GM12875 (cell line): ENCODE measurements around the gene DUXB.

ENCODE experiments used
- H3K4me3 ChIP-seq: one replicate; pipeline ENCODE4 v1.5.1; 2011; ENCODE audit warnings: low read depth, low read length, control low read depth
- TF ChIP-seq, protein P1 (sequence below): IDR thresholded peaks from 2 replicates; pipeline ENCODE4 v1.5.1; 2011; ENCODE audit warnings: low read depth, mild to moderate bottlenecking, control low read depth, inconsistent platforms, low read length, moderate library complexity, borderline replicate concordance; ENCODE audit not compliant: insufficient read depth

The DUXB gene

DNA sequence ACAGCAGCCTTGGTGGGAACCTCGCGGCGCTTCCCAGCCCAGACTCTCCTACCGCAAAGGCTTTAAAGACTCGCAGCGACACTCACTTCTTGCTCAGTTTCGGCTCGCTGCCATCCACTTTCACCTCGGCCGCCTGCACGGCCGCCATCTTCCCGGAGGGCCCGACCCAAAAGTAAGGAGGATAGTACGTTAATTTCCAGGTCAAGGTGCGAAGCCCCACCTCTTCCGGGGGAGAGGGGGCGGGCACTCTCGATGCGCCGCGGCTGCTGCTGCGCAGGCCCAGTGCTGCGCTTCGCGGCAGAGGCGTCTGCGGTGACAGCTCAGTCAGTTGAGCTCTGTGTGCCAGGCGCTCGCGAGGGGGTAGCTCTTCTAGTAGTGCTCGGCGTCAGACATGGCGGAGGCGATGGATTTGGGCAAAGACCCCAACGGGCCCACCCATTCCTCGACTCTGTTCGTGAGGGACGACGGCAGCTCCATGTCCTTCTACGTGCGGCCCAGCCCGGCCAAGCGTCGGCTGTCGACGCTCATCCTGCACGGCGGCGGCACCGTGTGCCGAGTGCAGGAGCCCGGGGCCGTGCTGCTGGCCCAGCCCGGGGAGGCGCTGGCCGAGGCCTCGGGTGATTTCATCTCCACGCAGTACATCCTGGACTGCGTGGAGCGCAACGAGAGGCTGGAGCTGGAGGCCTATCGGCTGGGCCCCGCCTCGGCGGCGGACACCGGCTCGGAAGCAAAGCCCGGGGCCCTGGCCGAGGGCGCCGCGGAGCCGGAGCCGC is 53.6 kb downstream of the DUXB start, which contains the start of the genes KARS1 and TERF2IP:
KARS1 (minus strand) TSS at position 174 of the 773 bp plus-strand sequence; CDS start at position 148, 26 bp downstream.
TERF2IP (plus strand) TSS at position 282 of the 773 bp plus-strand sequence; CDS start at position 392, 110 bp downstream.
- TF ChIP-seq, protein P1, sequence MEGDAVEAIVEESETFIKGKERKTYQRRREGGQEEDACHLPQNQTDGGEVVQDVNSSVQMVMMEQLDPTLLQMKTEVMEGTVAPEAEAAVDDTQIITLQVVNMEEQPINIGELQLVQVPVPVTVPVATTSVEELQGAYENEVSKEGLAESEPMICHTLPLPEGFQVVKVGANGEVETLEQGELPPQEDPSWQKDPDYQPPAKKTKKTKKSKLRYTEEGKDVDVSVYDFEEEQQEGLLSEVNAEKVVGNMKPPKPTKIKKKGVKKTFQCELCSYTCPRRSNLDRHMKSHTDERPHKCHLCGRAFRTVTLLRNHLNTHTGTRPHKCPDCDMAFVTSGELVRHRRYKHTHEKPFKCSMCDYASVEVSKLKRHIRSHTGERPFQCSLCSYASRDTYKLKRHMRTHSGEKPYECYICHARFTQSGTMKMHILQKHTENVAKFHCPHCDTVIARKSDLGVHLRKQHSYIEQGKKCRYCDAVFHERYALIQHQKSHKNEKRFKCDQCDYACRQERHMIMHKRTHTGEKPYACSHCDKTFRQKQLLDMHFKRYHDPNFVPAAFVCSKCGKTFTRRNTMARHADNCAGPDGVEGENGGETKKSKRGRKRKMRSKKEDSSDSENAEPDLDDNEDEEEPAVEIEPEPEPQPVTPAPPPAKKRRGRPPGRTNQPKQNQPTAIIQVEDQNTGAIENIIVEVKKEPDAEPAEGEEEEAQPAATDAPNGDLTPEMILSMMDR: no peak
- H3K4me3 ChIP-seq: peak within 1 kb of the TSS; percentile 98

- TF ChIP-seq, protein P1: no peak
- H3K4me3 ChIP-seq: peak overlapping the region; percentile 98
Observed at GRCh38 chr16:75647112-75647491, 54.2 kb downstream of the DUXB start.

DNA sequence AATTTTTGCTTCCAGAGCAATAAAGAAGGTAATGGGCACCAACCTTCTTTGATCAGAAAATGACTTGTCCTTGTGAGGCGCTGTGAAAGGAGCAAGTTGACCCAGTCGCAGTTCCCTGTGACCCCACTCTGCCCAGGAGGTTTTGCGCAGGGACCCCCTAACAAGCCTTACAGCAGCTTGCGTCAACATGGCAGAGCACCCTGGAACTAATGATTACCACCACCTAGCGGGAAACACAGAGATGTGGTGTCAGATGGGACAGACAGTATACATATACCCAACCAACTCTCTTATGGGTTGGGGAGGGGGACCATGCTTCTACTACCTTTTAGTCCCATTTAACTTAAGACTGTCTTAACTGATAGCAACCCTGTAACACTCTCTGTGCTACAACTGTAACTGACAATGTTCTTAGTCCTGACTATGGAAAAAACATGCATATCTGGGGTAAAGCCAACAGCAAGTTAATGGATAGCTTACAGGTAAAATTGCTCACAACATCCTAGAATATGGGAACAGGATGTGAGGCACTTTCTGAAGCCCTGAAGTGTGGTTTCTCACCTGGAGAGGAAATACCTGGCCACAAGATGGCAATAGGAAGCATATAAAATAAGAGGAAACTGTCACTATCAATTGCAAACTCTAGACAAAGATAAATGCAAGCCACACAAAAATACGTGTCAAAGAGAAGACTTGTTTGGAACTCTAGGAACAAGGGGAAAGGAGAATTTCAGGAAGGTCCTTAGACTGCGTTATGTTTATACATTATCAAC is 56.8 kb downstream of the DUXB start:
- TF ChIP-seq, protein P1: no peak
- H3K4me3 ChIP-seq: no peak overlapping the region
